OCI-LY1 (cell line): Measurements from ENCODE around the gene PNMA1.

ENCODE experiments used
- H2AFZ ChIP-seq: fragments of 200-600 bp; sonication (generic), shearing (Covaris generic); 2 replicates; pipeline ENCODE4 v1.6.0; 2014; ENCODE audit warnings: antibody characterized with exemption, mild to moderate bottlenecking, low read length
- H3F3A ChIP-seq: fragments of 200-600 bp; sonication (generic), shearing (Covaris generic); 2 replicates; pipeline ENCODE4 v1.6.0; 2014; ENCODE audit warnings: mild to moderate bottlenecking, antibody characterized with exemption, low read length, moderate library complexity; ENCODE audit not compliant: insufficient read depth
- H3K27ac ChIP-seq: fragments of 200-600 bp; sonication (generic); 2 replicates; pipeline ENCODE4 v1.5.1; 2014; ENCODE audit warnings: low read length, mixed run types, mild to moderate bottlenecking, low read depth; ENCODE audit not compliant: poor library complexity, severe bottlenecking
- H3K27me3 ChIP-seq: fragments of 200-600 bp; sonication (generic); 2 replicates; pipeline ENCODE4 v1.6.0; 2014; ENCODE audit warnings: antibody characterized with exemption, mild to moderate bottlenecking, low read length, moderate library complexity; ENCODE audit not compliant: insufficient read depth
- H3K36me3 ChIP-seq: fragments of 200-600 bp; sonication (generic); 2 replicates; pipeline ENCODE4 v1.6.1; 2014; ENCODE audit warnings: mild to moderate bottlenecking, antibody characterized with exemption, low read length, moderate library complexity, mixed read lengths; ENCODE audit not compliant: insufficient read depth
- H3K4me1 ChIP-seq: fragments of 200-600 bp; sonication (generic); 2 replicates; pipeline ENCODE4 v1.5.1; 2014; ENCODE audit warnings: mild to moderate bottlenecking, low read length, moderate library complexity; ENCODE audit not compliant: insufficient read depth, severe bottlenecking
- H3K4me2 ChIP-seq: fragments of 200-600 bp; sonication (generic), shearing (Covaris generic); 2 replicates; pipeline ENCODE4 v1.6.1; 2014; ENCODE audit warnings: low read length
- H3K4me3 ChIP-seq: fragments of 200-600 bp; sonication (generic); 2 replicates; pipeline ENCODE4 v1.5.1; 2014; ENCODE audit warnings: low read length, low read depth, mild to moderate bottlenecking, mixed read lengths; ENCODE audit not compliant: poor library complexity, severe bottlenecking
- H3K79me2 ChIP-seq: fragments of 200-600 bp; shearing (Covaris generic); 2 replicates; pipeline ENCODE4 v1.6.1; 2016; ENCODE audit warnings: mixed run types, low read length, mixed read lengths; ENCODE audit not compliant: insufficient read depth
- H3K9ac ChIP-seq: fragments of 200-600 bp; sonication (generic), shearing (Covaris generic); 2 replicates; pipeline ENCODE4 v1.6.1; 2014; ENCODE audit warnings: mild to moderate bottlenecking, low read length, mixed read lengths
- H3K9me2 ChIP-seq: fragments of 200-600 bp; sonication (generic), shearing (Covaris generic); 2 replicates; pipeline ENCODE4 v1.6.1; 2014; ENCODE audit warnings: low read depth, mild to moderate bottlenecking, low read length, mixed read lengths
- H3K9me3 ChIP-seq: fragments of 200-600 bp; shearing (Covaris generic); 2 replicates; pipeline ENCODE4 v1.6.1; 2014; ENCODE audit warnings: low read length, mixed read lengths
- H4K20me1 ChIP-seq: fragments of 200-600 bp; sonication (generic), shearing (Covaris generic); 2 replicates; pipeline ENCODE4 v1.6.0; 2016; ENCODE audit warnings: mild to moderate bottlenecking, low read length; ENCODE audit not compliant: insufficient read depth
- CTCF ChIP-seq: fragments of 200-600 bp; sonication (generic), shearing (Covaris generic); IDR thresholded peaks from 2 replicates; pipeline ENCODE4 v1.5.1; 2017; ENCODE audit warnings: mild to moderate bottlenecking, antibody characterized with exemption, low read length, moderate library complexity, mixed read lengths
- EZH2 ChIP-seq: fragments of 200-600 bp; sonication (generic), shearing (Covaris generic); IDR thresholded peaks from 2 replicates; pipeline ENCODE4 v1.8.0; 2017; ENCODE audit warnings: borderline replicate concordance, mixed run types, mild to moderate bottlenecking, antibody characterized with exemption, low read length, moderate library complexity, mixed read lengths

PNMA1 gene

DNA sequence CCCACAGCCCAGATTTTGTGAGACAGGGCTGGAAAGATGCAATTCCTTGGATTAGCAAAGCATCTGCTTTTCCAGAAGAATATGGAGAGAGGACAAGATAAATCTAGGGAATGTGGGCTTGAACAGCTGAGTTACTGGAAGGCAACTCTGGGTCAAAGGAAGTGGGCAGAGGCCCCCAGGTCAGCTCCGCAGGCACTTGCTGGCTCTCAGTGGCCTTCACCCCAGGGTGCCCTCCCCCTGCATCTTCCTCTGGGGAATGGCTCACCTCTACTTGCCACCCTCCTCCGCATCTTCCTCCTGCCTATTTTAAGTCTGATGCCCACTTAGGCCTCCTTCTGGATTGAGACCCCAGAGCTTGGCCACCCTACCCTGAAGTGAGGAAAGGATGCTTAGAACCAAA, 10.5 kb upstream of the PNMA1 start:
- no peaks in the 10 kb centered on the region for H3K9me3 ChIP-seq
- no peaks in the 10 kb centered on the region for H3K4me1 ChIP-seq
- no peak overlapping the region for H3K9ac ChIP-seq
- no peak overlapping the region for H2AFZ ChIP-seq
- no peak overlapping the region for H3K27ac ChIP-seq
- no peak overlapping the region for H3K4me2 ChIP-seq
- H3F3A ChIP-seq = no peaks in the 10 kb centered on the region
- no peak overlapping the region for H3K4me3 ChIP-seq
- H3K9me2 ChIP-seq = no peaks in the 10 kb centered on the region
- no peaks in the 10 kb centered on the region for H3K27me3 ChIP-seq
- TF ChIP-seq CTCF = no peak
- no peak for TF ChIP-seq EZH2
- H3K79me2 ChIP-seq = no peaks in the 10 kb centered on the region
- no peaks in the 10 kb centered on the region for H4K20me1 ChIP-seq
- peaks cover 97% of the 10 kb centered on the region for H3K36me3 ChIP-seq

GRCh38 chr14:73723797-73724661, 9.8 kb upstream of the PNMA1 start:
- Histone ChIP-seq H3K79me2 (no peaks in the 10 kb centered on the region), H3K27ac (no peak overlapping the region), H2AFZ (no peak overlapping the region), H3K9me2 (no peaks in the 10 kb centered on the region), H3K4me2 (no peak overlapping the region), H3K4me3 (no peak overlapping the region), H3K4me1 (no peaks in the 10 kb centered on the region), H3F3A (no peaks in the 10 kb centered on the region), H3K9ac (no peak overlapping the region), H3K36me3 (peaks cover 96% of the 10 kb centered on the region), H4K20me1 (no peaks in the 10 kb centered on the region), H3K9me3 (no peaks in the 10 kb centered on the region), H3K27me3 (no peaks in the 10 kb centered on the region)
- TF ChIP-seq CTCF (no peak), EZH2 (no peak)

DNA sequence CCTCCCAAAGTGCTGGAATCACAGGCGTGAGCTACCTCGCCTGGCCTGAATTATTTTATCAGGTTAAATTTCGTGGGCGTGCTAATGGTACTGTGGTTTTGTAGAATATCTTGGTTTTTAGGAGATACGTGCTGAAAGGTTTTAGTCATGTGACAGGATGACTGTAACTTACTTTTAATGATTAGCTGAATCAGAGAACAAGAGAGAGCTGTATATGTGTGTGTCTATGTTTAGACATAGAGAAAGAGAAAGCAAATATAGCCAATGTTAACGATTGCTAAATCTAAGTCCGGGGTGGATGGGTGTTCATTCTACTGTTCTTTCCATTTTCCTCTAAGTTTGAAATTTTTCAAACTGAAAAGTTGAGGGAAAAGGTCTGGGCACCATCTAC, 9.2 kb upstream of the PNMA1 start:
- H3K9me3 ChIP-seq = no peaks in the 10 kb centered on the region
- H3F3A ChIP-seq = no peaks in the 10 kb centered on the region
- H3K36me3 ChIP-seq = peaks cover 96% of the 10 kb centered on the region
- H4K20me1 ChIP-seq = no peaks in the 10 kb centered on the region
- H3K9me2 ChIP-seq = no peaks in the 10 kb centered on the region
- H3K27me3 ChIP-seq = no peaks in the 10 kb centered on the region
- no peak overlapping the region for H3K9ac ChIP-seq
- no peak overlapping the region for H3K4me2 ChIP-seq
- no peak overlapping the region for H3K4me3 ChIP-seq
- no peaks in the 10 kb centered on the region for H3K79me2 ChIP-seq
- H2AFZ ChIP-seq = no peak overlapping the region
- TF ChIP-seq EZH2 (no peak), CTCF (no peak)
- H3K4me1 ChIP-seq = no peaks in the 10 kb centered on the region
- H3K27ac ChIP-seq = no peak overlapping the region
